ENCODE data around the gene CETP. TPM values are rescaled to one million over a fixed set of nuclear protein-coding genes. Genes with fewer than 3 reads are reported as not detected.
"Not testable (repeated sequence)": the region's sequence is repeated elsewhere in the genome, so short reads cannot be mapped to it uniquely, and the experiment has no call there.

CETP gene
- total RNA-seq, 6 experiments from 2014 or later: not detected

- Mint-ChIP-seq H3K36me3 (ENCODE audit: low read depth) (peaks cover 22% of the 10 kb centered on the region), H3K27me3 (ENCODE audit: insufficient read depth) (peaks cover 5% of the 10 kb centered on the region; the same call in 1 of the 2 replicates), H3K4me1 (ENCODE audit: low read depth) (peaks cover 80% of the 10 kb centered on the region), H3K4me3 (peak overlapping the region; percentile 98), H3K27ac (peak overlapping the region; percentile 96), H3K9me3 (no peaks in the 10 kb centered on the region)
- TF ChIP-seq CTCF (IDR thresholded peaks at IDR 0.05): no peak
- DNase-seq: no peak
Measured at GRCh38 chr16:56989988-56990387, 28.2 kb downstream of the CETP start.

- H3K27me3 Mint-ChIP-seq (ENCODE audit: insufficient read depth): peaks cover 5% of the 10 kb centered on the region; the same call in 1 of the 2 replicates
- peak overlapping the region; percentile 96 for H3K27ac Mint-ChIP-seq
Measured at GRCh38 chr16:56990407-56991286, 28.9 kb downstream of the CETP start.

GRCh38 chr16:56992431-56992830 lies 30.7 kb downstream of the CETP start:
- Mint-ChIP-seq H3K36me3 (ENCODE audit: low read depth) (peaks cover 22% of the 10 kb centered on the region), H3K4me1 (ENCODE audit: low read depth) (peaks cover 61% of the 10 kb centered on the region)
- H3K9me3 Mint-ChIP-seq; H3K27me3 Mint-ChIP-seq (ENCODE audit: insufficient read depth); H3K4me3 Mint-ChIP-seq; H3K27ac Mint-ChIP-seq; DNase-seq: not testable (repeated sequence)

More at GRCh38 chr16:56990407-56991286, 28.9 kb downstream of the CETP start:
- no peak for TF ChIP-seq CTCF (IDR thresholded peaks at IDR 0.05)
- DNase-seq: no peak
- peaks cover 73% of the 10 kb centered on the region for H3K4me1 Mint-ChIP-seq (ENCODE audit: low read depth)
- no peaks in the 10 kb centered on the region for H3K9me3 Mint-ChIP-seq
- H3K36me3 Mint-ChIP-seq (ENCODE audit: low read depth): peaks cover 22% of the 10 kb centered on the region
- H3K4me3 Mint-ChIP-seq: peak overlapping the region; percentile 98

GRCh38 chr16:56993204-56993603 lies 31.5 kb downstream of the CETP start:
- no peaks in the 10 kb centered on the region for H3K9me3 Mint-ChIP-seq
- peaks cover 53% of the 10 kb centered on the region for H3K4me1 Mint-ChIP-seq (ENCODE audit: low read depth)
- TF ChIP-seq CTCF (IDR thresholded peaks at IDR 0.05): no peak
- DNase-seq: no peak
- H3K4me3 Mint-ChIP-seq: peak overlapping the region; percentile 8; the same call in 1 of the 2 replicates
- H3K36me3 Mint-ChIP-seq (ENCODE audit: low read depth): peaks cover 22% of the 10 kb centered on the region
- no peak overlapping the region; the same call in 1 of the 2 replicates for H3K27ac Mint-ChIP-seq
- H3K27me3 Mint-ChIP-seq (ENCODE audit: insufficient read depth): peaks cover 5% of the 10 kb centered on the region; the same call in 1 of the 2 replicates

- no peak for DNase-seq
- no peak for TF ChIP-seq CTCF (IDR thresholded peaks at IDR 0.05)
- Mint-ChIP-seq H3K9me3 (no peaks in the 10 kb centered on the region), H3K4me1 (ENCODE audit: low read depth) (peaks cover 52% of the 10 kb centered on the region), H3K27ac (no peak overlapping the region; the same call in 1 of the 2 replicates), H3K27me3 (ENCODE audit: insufficient read depth) (peaks cover 3% of the 10 kb centered on the region), H3K4me3 (no peak overlapping the region), H3K36me3 (ENCODE audit: low read depth) (peaks cover 22% of the 10 kb centered on the region)
Measured at GRCh38 chr16:56994311-56994710, 32.6 kb downstream of the CETP start.

Measured in HFFc6 (cell line).